HG03175 (cell line): ENCODE measurements around the gene SCART1.

Experiments
- ATAC-seq: cut with Tn5 transposase; IDR thresholded peaks from one replicate; pipeline ENCODE4 v1.9.1; 2021; ENCODE audit warnings: mild to moderate bottlenecking, moderate library complexity; ENCODE audit not compliant: unreplicated experiment

The SCART1 gene

DNA sequence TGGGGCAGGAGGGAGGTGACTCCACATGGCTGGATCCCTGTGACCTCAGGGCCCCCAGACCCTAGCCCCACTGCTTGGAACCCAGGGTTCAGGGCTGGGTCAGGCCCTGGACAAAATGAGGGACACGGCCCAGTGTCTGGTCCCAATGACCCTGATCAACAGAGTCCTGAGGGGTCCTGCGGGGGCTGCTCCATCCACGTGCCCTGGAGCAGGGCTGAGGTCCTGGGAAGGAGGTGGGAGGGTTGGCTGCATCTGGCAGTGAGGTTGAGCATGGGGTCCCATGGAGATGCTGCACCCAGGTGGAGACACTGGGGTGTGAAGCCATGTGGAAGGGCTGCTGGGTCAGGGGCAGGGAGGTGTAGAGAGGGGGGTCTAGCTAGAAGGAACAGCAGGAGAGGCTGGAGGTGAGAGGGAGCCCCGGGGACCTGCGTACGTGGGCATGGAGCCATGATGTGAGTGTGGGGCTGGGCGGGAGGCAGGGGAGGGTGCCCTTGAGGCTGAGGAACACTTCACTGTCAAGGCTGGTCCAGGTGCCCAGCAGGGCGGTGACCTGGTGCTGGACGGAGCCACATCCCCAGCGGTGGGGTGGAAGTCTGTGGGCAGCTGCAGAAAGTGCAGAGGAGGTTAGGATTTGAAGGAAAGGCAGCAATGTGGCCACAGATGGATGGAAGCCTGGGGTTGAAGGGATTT is 604 bp downstream of the SCART1 start:
- ATAC-seq: no peak

DNA sequence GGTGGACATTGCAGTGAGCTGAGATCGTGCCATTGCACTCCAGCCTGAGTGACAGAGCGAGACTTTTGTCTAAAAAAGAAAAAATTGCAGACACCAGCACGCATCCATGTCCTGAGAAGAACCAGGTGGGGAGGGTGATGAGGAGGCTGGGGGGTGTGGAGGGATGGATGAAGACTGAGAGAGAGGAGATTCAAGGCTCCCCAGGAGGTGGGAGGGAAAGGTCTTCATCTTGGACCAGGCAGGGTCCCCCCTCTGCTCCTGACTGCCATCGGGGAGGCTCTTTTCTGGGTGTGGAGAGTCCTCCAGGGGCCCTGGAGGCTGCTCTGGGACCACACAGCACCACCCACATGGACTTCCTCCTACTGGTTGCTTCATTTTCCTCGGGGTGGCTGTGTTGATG is 1.5 kb downstream of the SCART1 start:
- no peak for ATAC-seq

DNA sequence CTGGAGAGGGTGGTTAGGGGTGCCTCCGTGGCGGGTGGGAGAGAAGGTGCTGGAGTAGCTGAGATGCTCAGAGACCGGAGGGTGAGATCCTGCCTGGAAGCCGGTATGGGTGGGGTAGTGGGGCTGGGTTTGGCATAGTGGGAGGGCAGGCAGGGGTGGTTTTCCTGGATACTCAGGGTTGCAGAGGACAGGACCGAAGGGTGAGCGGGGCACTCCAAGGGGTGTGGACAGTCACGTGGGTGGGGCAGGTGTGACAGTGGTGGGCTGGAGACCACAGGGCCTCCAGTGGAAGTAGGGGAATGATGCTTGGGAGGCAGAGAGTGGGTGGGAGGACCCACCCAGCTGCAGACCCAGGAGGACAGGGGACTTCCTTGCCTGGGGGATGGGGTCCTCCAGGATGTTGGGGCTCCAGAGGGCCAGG is 1.9 kb downstream of the SCART1 start:
- ATAC-seq: no peak

DNA sequence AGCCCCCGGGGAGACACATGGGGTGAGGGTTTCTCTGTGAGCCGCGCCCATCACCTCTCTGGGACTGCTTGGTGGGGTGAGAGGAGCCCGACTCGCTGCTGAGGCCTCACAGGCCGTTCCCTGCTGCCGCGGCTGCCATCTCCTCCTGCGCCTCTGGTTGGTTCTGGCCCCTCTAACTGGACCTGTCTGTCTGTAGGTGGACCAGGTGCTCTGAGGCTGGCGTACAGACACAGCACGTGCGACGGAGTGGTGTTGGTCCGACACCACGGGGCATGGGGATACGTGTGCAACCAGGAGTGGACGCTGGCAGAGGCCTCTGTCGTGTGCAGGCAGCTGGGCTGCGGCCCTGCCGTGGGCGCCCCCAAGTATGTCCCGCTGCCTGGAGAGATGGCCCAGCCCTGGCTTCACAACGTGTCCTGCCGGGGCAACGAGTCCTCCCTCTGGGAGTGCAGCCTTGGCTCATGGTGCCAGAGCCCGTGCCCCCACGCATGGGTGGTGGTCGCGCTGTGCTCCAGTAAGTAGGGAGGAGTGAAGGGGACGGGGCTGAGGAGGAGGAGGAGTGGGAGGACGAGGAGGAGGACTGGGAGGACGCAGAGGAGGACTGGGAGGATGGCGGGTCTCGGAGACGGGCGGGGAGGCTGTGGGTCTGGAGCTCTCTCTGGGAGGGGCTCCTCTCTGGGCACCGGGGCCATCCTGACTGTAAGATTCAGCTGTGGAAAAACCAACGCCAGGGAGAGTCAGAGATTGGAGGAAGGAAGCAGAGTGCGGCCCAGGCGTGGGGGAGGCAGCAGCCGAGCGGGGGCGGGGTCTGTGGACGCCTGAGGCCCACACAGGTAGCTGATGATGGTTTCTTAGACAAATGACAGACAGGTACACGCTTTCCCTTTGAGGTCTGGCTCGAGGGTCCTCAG is 2.6 kb downstream of the SCART1 start:
- no peak for ATAC-seq

DNA sequence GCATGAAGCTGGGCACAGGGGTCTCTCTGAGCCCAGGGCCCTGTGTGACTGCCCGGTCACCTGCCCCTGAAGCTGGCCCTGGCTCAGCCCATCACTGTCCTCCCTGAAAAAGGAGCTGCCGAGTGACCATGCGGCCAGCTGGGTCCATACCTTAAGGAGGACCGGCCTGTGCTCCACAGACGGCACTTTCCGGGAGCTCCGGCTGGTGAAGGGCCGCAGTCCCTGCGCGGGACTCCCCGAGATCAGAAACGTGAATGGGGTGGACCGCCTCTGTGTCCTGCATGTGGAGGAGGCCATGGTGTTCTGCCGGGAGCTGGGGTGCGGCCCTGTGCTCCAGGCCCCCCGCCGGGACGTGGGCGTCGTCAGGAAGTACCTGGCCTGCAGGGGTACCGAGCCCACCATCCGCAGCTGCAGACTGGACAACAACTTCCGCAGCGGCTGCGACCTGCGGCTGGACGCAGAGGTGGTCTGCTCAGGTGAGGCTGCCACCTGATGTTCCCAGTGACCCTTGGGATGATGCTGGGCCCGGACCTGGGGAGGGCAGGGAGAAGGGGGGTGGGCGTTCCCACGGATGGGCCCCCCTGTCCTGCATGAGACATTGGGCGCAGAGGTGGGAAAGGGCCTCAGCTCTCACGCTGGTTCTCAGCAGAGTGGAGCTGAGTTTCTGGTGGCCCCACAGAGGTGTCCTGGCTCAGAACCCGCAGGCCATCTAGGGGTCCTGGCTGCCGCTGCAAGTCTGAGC is 3.5 kb downstream of the SCART1 start:
- ATAC-seq: no peak

DNA sequence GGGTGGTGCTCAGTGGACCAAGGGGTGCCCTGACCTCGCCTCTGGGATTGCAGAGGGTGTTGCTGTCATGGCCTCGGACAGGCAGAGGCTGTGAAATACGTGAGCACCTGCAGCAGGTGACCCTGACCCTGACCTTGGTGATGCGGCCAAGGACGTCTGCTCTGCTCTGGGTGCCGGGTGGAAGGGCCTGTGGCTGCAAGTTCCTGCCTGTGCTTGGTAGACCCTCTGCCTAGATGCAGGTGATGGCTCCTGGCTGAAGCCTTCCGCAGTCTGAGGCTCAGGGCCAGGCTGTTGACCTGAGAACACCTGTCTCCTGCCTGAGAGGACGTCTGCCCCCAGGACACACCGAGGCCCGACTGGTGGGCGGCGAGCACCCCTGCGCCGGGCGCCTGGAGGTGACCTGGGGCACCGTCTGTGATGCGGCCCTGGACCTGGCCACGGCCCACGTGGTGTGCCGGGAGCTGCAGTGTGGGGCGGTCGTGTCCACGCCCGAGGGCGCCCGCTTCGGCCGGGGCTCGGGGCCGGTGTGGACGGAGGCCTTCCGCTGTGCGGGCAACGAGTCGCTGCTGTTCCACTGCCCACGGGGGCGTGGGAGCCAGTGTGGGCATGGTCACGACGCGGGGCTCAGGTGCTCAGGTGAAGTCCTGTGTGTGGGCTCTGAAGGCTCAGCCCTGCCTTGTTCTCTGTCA is 4.4 kb downstream of the SCART1 start:
- ATAC-seq: no peak

DNA sequence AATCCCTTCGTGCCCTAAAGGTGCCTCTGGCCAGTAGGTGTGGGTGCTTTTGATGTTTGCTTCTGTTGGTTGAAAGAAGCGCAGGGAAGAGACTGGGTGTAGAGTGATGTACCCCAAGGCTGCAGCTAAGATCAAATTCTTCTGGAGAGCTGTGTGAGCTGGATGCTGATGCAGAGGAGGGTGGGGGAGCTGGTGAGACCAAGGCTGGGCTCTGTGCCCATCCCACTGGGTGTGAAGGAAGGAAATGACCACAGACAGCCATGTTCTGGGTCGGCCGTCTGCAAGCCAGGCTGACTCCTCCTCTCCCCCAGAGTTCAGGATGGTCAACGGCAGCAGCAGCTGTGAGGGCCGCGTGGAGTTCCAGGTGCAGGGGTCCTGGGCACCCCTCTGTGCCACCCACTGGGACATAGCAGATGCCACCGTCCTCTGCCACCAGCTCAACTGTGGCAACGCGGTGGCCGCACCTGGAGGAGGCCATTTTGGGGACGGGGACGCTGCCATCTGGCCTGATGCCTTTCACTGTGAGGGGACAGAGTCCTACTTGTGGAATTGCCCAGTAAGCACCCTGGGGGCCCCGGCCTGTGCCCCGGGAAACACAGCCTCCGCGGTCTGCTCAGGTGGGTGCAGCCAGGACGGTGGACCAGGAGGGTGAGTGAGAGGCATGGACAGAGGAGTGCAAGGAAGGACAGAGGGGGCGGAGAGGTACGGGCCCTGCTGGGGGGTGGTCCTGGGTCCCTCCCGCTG is 5.1 kb downstream of the SCART1 start:
- no peak for ATAC-seq

DNA sequence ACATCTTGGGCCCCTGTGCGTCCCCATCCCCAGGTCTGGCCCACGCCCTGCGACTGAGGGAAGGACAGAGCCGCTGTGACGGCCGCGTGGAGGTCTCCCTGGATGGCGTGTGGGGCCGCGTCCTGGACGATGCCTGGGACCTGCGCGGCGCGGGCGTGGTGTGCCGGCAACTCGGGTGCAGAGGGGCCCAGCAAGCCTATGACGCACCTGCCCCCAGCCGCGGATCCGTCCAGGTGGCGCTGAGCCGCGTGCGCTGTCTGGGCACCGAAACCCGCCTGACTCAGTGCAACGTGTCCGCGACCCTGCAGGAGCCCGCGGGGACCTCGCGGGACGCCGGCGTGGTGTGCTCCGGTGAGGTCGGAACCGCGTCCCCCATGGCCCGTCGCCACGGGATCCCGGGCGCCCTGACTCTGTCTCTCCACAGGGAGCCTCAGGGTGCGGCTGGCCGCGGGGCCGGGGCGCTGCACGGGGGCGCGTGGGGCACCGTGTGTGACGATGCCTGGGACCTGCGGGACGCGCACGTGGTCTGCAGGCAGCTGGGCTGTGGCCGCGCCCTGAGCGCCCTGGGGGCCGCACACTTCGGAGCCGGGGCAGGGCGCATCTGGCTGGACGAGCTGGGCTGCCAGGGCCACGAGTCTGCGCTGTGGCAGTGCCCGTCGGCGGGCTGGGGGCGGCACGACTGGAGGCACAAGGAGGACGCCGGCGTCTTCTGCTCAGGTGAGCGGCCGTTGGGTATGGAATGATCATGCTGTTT is 5.9 kb downstream of the SCART1 start:
- ATAC-seq: no peak

DNA sequence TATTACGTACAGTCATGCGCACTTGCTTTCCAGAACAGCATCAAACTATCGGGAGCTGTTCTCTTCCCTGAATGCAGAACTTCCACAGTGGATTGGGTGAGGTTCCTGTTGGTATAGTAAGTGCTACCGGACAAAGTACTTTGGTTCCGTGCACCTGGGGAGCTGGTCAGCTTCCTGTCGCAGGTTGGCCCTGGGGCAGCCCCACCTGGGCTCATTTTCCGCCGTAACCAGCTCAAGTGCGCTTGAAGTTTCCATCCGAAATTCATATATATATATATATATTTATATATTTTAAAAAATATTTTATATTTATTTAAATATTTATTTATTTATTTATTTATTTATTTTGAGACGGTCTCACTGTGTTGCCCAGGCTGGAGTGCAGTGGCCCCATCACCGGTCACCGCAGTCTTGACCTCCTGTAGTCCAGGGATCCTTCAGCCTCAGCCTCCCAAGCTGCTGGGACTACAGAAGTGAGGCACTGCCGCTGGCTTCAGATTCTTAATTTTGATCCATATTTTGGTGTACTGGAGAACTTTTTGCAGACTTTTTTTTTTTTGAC is 6.5 kb downstream of the SCART1 start:
- no peak for ATAC-seq

DNA sequence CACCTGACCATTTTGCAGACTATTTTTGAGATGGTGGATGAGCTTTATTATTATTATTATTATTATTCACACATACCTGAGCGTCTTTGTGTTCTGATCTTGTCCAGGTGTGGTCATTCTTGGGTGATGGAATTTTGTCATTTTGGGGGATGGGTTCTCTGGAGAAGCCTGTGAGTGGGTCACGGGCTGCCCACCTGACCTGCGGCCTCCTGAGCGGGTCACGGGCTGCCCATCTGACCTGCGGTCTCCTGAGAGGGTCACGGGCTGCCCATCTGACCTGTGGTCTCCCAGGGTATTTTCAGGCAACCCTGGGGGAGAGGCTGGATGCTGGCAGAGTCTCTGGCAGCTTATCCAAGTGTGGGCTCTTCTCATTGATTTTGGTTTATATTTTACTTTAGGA is 7.3 kb downstream of the SCART1 start:
- ATAC-seq: no peak

DNA sequence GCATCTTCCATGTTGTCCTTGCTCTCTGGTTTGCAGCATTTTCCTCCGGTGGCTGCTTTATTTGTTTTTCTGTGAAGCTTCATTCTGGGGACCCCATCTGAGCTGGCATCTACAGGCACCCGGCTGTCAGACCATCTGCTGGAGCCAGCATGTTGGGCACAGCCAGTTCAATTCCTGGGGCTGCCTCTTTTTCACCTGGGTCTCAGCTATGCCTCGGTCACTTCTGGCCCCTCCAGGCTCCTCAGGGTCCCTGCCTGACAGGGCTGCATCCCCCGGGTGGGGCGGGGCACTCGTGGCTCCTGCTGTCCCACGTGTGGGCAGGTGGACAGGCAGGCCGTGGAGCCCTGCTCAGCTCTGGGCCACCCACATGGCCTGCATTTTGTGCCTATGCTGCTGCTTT is 8.1 kb downstream of the SCART1 start:
- ATAC-seq: no peak

DNA sequence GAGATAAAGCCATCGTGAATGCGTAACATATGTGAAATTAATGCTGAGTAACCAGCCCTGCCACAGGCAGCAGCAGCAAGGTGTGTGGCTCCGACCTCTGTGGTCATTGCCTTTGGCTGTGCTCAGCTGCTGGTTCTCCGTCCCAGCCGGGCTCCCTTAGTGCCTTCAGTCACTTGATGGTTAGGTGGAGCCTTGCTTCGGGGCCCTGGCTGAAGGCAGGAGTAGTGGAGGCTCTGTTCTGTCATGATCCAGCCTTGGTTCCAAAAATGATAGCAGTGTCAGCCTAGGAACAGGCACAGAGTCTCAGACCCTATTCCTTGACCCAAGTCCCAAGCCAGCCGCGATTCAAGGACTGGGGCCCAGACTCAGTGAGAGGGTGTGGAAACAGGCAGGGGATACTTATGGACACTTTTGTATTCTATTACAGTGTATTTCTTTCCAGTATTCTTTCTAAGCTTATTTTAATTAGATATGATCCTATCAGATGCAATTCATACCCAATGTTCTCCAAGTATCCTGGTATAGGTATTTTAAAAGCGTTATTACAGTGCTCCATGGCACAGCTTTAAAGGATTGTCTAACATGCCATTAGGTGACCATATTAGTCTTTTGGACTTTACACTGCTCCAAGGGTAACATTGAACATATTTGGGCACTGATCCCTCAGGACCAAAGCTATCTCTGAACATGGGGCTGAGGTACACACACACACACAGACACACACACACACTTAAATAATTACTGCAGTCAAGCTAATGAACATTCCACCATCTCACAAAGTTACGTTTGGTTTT is 9.0 kb downstream of the SCART1 start:
- no peak for ATAC-seq

DNA sequence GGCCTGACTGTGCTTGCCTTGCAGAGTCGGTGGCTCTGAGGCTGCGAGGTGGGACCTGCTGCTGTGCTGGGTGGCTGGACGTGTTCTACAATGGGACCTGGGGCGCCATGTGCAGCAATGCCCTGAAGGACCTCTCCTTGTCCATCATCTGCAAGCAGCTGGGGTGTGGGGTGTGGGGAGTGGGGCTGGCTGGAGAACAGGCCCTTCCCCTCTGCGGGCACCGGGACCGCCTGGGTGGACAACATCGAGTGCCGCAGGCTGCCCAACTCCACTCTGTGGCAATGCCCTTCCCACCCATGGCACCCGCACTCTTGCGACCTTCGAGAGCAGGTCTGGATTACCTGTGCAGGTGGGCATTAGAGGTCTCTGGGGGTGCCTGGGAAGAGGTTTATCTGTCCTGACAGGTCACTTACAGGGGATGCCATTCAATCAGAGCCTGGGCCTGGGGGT is 10.9 kb downstream of the SCART1 start:
- no peak for ATAC-seq

DNA sequence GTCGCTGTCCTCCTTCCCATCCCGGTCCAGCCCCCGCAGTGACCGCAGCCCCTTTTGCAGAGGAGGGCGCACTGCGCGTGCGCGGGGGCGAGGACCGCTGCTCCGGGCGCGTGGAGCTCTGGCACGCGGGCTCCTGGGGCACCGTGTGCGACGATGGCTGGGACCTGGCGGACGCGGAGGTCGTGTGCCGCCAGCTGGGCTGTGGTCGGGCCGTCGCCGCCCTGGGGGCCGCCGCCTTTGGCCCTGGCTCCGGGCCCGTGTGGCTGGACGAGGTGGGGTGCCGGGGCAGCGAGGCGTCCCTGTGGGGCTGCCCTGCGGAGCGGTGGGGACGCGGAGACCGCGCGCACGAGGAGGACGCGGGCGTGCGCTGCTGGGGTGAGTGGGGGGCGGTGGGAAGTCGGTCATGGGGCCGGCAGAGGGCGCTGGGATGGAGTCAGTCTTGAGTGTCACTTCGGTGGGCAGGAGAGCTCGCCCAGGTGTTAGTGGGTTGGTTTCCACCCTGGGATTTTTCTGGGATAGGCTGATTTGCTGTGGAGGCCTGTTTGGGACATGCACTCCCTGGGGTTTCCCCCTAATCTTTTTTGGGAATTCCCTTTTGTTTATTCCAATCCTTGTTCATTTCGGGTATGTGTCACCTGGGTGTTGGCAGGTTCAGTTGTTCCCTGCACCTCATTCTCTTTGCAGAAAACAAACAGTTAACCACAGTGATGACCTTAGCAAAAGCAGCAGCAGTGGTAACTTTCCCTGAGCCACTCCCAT is 11.6 kb downstream of the SCART1 start:
- ATAC-seq: no peak

DNA sequence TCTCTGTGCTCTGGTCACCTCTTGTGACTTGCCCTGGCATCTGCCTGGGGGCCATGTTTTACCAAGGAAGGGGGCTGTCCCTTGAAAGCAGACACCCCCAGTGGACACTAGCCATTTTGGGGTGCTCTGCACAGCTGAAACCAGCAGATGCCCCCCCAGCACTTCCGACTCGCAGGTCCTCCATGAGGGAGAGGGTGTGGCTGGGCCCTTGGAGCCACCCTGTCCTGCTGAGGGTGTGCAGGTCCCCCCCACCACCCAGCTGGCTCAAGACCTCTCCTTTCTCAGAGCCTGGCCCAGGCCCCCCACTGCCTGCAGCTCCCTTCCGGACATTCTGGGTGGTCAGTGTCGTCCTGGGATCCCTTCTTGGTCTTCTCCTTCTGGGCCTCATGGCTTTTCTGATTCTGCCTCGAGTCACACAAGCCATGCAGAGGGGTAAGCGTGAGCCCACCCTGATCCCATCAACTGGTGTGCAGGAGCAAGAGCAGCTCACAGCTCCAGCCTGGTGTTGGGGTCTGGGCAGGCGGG is 12.3 kb downstream of the SCART1 start:
- ATAC-seq: no peak

DNA sequence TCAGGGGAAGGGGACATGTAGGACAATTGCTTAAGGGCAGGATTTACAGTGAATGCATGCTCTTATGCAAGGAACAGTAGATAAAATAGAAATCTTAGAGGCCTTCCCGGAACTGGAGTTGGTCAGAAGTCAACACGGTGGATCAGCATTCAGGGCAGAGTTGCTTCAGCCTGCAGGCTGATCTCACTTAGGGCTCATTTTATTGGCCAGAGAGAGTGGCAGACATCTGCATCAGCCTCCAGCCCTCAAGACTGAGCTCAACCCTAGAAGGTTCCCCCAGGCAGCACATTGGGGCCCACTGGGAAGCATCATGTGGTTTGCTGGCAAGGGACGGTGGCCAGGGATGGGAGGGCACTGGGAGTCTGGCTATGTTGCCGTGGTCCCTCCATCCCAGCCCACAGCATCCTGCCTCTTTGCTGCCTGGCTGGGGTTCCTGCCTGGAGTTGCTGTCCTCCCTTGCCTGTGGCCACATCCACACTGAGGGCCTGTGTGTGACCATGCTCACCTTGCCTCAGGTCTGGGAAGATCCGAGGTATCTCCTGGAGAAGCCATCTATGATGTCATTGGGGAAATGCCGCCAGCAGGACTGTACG is 13.0 kb downstream of the SCART1 start:
- no peak for ATAC-seq

DNA sequence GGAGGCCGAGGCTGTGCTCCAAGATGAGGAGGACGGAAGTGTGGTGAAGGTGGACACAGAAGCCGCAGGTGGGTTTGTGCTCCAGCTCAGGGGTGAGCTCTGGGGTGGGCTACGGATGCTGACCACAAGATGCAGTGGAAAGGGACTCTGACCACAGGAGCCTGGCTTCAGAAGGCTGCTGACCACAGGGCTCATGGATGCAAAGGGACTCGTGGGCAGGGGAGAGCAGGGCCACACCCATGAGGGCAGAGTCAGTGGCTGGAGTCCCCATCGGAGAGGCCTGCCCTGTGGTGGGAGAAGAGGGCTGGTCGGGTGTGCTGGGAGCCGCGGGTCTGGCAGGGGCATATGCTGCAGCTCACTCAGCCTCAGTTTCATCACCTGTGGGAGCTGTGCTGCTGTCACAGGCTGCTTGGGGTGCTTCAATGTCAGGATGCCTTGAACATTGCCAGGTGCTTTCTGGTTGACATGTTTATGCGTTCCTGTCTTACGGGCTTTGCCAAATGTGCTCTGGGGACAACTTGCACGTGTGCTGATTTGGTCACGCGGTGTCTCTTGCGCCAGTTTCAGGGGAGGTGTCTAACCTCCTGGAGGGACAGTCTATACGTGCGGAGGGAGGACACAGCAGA is 13.7 kb downstream of the SCART1 start:
- no peak for ATAC-seq
